ENCODE results near the gene EXOSC3.
"Not testable (repeated sequence)": the region's sequence is repeated elsewhere in the genome, so short reads cannot be mapped to it uniquely, and the experiment has no call there.

The EXOSC3 gene

DNA sequence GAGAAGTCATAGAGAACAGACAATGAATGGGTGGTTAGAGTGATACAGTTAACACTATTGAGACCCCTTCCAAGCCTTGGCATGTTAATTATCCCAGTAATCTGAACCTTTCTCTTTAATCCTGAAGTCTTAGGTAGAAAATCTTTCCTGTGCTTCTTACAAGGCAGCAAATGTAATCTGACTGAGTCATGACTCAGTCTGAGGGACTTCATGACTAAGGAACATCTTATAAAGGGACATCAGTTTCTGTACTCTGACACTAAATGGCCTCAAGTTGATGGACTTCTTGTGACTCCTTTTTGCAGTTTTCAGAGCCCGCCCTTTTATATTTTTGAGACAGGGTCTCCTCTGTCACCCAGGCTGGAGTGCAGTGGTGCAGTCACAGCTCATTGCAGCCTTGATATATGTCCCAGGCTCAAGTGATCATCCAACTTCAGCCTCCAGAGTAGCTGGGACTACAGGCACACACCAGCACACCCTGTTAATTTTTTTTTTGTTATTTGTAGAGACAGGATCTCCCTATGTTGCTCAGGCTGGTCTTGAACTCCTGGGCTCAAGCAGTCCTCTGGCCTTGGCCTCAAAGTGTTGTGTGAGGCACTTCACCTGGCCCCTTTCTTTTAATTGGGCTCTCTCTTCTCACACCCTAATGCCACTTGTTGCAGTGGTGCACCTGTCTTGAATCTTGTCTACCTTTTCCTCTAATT is 9.5 kb downstream of the EXOSC3 start:
- DNase-seq: no peak

GRCh38 chr9:37769995-37770394 is 14.9 kb downstream of the EXOSC3 start:
- no peak for DNase-seq

DNA sequence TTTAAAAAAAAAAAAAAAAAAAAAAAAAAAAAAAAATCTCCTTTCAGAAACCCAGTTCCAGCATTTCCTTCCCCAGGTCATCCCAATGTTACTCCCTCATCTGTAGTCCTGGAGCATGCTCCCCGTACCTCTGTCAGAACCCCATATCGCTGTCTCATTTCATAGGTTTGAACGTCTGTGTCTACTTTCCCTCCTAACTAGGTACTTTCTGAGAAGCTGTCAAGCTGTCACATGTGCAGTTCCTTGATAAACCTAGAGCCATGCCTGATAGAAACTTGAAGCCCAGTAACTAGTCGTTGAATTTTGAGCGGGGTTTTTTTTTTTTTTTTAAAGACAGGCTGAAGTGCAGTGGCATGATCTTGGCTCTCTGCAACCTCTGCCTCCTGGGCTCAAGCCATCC is 15.6 kb downstream of the EXOSC3 start:
- DNase-seq: no peak

DNA sequence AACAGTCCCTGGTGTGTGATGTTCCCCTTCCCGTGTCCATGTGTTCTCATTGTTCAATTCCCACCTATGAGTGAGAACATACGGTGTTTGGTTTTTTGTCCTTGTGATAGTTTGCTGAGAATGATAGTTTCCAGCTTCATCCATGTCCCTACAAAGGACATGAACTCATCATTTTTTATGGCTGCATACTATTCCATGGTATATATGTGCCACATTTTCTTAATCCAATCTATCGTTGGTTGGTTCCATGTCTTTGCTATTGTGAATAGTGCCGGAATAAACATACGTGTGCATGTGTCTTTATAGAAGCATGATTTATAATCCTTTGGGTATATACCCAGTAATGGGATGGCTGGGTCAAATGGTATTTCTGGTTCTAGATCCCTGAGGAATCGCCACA is 19.6 kb downstream of the EXOSC3 start:
- DNase-seq: not testable (repeated sequence)

DNA sequence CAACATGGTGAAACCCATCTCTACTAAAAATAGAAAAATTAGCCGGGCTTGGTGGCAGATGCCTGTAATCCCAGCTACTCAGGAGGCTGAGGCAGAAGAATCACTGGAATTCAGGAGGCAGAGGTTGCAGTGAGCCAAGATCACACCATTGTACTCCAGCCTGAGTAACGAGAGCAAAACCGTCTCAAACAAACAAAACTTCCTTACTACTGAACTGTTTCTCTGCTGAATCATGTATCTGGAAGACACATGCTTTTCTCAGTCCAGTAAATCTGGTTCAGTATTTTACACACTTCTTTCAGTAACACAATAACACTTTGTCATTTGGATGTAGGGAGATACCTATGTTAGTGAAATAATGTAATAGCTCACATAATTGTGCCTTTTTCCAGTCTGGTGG is 23.4 kb downstream of the EXOSC3 start:
- no peak for DNase-seq

GRCh38 chr9:37760416-37761161 is 24.3 kb downstream of the EXOSC3 start:
- DNase-seq: no peak

DNA sequence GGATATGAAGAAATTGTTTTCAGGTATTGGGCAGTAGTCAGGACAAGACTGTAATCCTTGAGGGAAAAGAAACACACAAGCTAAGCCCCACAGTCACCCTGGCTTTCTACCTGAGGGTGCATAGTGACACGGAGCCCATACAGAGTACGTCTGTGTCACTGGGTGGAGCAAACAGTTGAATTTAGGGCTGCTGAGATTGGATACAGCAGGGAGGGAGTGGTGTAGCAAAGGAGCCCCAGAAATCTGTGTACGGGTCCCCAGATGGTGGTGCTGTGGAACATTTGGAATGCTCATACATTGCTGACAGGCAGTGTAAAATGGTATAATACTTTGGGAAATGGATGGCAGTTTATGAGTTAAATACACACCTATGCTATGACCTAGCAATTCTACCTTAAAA is 26.1 kb downstream of the EXOSC3 start:
- DNase-seq: no peak

GRCh38 chr9:37753489-37754190 is 31.2 kb downstream of the EXOSC3 start, which contains the start of gene TRMT10B:
Gene TRMT10B (plus strand): TSS chr9:37753805. CDS start chr9:37761932, 8,127 bp downstream.
- peak; percentile 88 for DNase-seq

GRCh38 chr9:37752642-37753488 is 32.0 kb downstream of the EXOSC3 start:
- DNase-seq: no peak

GRCh38 chr9:37752112-37752511 is 32.8 kb downstream of the EXOSC3 start:
- DNase-seq: not testable (repeated sequence)

DNA sequence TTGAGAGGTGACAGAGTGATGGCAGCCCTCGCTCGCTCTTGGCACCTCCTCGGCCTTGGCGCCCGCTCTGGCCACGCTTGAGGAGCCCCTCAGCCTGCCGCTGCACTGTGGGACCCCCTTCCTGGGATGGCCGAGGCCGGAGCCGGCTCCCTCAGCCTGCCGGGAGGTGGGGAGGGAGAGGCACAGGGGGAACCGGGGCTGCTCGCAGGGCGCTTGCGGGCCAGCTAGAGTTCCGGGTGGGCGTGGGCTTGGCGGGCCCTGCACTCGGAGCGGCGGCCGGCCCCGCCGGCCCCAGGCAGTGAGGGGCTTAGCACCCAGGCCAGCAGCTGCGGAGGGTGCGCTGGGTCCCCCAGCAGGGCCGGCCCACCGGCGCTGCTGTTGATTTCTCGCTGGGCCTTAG is 33.2 kb downstream of the EXOSC3 start:
- not testable (repeated sequence) for DNase-seq

- DNase-seq: no peak
These were observed 33.7 kb downstream of the EXOSC3 start for GRCh38 chr9:37751186-37751585.

GRCh38 chr9:37749129-37749528 is 35.7 kb downstream of the EXOSC3 start:
- no peak for DNase-seq

GRCh38 chr9:37747271-37747753 is 37.6 kb downstream of the EXOSC3 start:
- DNase-seq: peak; percentile 55

DNA sequence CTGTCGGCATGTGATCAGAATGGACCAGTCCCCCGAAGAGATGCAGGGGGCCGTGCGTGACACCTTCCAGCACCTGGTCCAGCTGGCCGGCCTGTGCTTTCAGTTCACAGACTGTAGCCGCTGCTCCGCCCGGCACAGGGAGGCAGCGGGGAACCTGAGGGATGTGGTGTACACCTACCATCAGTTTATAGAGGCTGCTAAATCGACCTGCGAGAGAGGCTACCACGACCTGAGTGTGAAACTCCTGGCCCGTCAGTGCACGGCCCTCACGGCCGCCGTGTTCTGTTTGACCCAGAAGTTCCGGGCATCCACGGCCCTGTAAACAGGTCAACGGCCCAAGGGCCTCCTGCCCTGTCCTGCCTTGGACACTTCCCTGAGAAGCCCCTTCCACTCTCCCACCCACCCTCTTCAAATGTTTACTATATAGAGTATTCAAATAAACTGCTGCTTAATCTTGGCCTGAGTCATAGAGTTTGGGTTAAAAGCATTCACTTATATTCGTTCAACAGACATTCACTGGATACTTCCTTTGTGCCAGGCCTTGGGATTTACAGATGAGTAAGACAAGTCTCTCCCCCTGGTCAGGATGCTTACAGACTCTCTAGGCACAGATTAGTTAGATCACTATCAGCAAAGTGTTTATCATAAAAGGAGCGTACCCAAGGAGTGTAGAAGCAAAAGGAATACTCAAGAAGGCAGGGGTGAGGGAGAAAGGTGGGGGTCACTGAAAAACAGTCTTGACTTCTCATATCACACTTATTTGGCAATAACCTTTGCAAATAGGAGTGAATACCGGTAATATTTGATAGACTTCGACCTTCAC is 38.2 kb downstream of the EXOSC3 start:
- no peak for DNase-seq

DNA sequence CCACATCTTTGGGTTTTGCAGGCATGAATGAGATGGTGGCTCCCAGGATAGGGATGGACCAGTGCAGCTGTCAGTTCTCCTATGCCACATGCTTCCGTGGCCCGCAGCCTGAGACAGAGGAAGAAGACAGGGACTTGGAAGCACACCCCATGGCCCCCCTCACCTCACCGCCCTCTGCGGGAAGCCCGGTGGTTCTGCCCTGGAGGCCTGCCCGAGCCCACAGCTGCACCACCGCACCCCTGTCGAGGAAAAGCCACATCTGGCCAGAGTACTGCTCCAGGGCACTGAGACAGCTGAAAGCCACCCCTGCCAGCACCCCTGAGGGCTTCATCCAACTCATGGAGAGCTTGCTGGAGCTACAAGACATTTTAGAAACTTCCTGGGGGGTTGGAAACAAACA is 38.9 kb downstream of the EXOSC3 start:
- peak; percentile 71 for DNase-seq

GRCh38 chr9:37740631-37741328 is 44.1 kb downstream of the EXOSC3 start:
- no peak for DNase-seq

GRCh38 chr9:37740128-37740527 is 44.7 kb downstream of the EXOSC3 start:
- DNase-seq: no peak

DNA sequence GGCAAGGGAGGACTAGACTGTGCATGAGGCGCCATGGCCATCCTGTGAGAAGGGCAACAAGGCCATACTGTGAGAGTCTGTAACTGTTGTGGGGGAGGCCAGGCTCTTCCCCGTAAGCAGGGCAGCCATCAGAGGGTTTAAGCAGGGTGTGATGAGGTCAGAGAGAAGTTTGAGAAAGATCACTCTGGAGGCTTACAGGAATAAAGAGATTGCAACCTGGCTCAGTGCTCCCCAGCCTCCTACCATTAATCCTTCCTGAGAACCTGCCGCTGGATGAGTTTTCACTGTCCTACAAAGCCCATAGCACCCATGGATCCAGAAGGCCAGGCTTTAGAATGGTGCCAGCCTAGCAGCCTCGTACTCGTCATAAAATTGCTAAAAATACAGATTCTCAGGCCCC is 45.6 kb downstream of the EXOSC3 start:
- no peak for DNase-seq

DNA sequence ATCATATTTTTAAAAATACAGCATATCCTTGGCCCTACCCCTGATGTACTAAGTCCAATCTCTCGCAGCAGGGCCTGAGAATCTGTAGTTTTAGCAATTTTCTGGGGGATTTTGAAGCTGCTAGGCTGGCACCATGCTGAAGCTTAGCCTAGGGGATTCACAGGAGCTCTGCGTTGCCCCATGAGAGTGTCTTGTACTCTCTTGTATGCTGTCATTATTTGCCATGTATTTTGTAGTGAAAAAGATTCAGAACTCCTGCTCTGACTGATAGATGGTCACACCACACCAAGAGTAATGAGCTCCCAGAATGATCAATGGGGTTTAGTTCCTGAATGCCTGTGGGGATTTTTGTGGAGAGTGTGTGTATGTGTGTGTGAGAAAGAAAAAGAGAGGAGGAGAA is 51.9 kb downstream of the EXOSC3 start:
- DNase-seq: no peak
